HL-60 (cell line): Measurements from ENCODE around the gene ASF1B.

Source experiments
- GABPA ChIP-seq: IDR thresholded peaks from 2 replicates; pipeline ENCODE4 v1.6.1; 2012; ENCODE audit warnings: low read depth
- POLR2AphosphoS5 ChIP-seq: IDR thresholded peaks from 2 replicates; pipeline ENCODE4 v1.6.1; 2012; ENCODE audit warnings: low read depth
- REST ChIP-seq: IDR thresholded peaks from 2 replicates; pipeline ENCODE4 v1.6.1; 2012; ENCODE audit warnings: low read depth; ENCODE audit not compliant: insufficient replicate concordance
- TF ChIP-seq, protein P1 (sequence below): IDR thresholded peaks from one replicate; pipeline ENCODE4 v1.5.1; 2011; ENCODE audit warnings: low read length, control low read depth, inconsistent platforms; ENCODE audit not compliant: insufficient read depth

GRCh38 chr19:14102756-14103155 lies 33.6 kb downstream of the ASF1B start:
- TF ChIP-seq, protein P1, sequence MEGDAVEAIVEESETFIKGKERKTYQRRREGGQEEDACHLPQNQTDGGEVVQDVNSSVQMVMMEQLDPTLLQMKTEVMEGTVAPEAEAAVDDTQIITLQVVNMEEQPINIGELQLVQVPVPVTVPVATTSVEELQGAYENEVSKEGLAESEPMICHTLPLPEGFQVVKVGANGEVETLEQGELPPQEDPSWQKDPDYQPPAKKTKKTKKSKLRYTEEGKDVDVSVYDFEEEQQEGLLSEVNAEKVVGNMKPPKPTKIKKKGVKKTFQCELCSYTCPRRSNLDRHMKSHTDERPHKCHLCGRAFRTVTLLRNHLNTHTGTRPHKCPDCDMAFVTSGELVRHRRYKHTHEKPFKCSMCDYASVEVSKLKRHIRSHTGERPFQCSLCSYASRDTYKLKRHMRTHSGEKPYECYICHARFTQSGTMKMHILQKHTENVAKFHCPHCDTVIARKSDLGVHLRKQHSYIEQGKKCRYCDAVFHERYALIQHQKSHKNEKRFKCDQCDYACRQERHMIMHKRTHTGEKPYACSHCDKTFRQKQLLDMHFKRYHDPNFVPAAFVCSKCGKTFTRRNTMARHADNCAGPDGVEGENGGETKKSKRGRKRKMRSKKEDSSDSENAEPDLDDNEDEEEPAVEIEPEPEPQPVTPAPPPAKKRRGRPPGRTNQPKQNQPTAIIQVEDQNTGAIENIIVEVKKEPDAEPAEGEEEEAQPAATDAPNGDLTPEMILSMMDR: no peak
- TF ChIP-seq REST (no peak), GABPA (no peak), POLR2AphosphoS5 (no peak)
